SK-N-SH (cell line): ENCODE data around the gene THSD4. TPM values are rescaled to one million over a fixed set of nuclear protein-coding genes. Genes with fewer than 3 reads are reported as not detected.

Experiments
- CTCF ChIA-PET: fragments of 300-600, 350-600 bp; formaldehyde crosslinking; extraction: SDS; loops from one replicate; lab custom pipeline; 2021; lab: Yijun Ruan, JAX
- POLR2A ChIA-PET: fragments of 350-600 bp; sonication (Branson Sonifier 250); formaldehyde crosslinking; extraction: SDS; loops from one replicate; lab custom pipeline; 2020; ENCODE audit warnings: antibody characterized with exemption, inconsistent platforms; lab: Yijun Ruan, JAX
- DNase-seq: peaks from one replicate; pipeline ENCODE4 v3.0.0; 2012
- H2AFZ ChIP-seq: fragments of 200-600 bp; sonication (generic); 2 replicates; pipeline ENCODE4 v1.8.1; 2016; ENCODE audit warnings: antibody characterized with exemption, mild to moderate bottlenecking, low read depth
- H3F3A ChIP-seq: fragments of 200-600 bp; sonication (generic); replicated peaks from 2 replicates; pipeline ENCODE3; 2016; ENCODE audit warnings: antibody characterized with exemption, mild to moderate bottlenecking; ENCODE audit not compliant: insufficient read depth
- H3K27ac ChIP-seq, 2 experiments: fragments of 200-500 bp in 1 of 2; fragments of 200-600 bp in 1 of 2; sonication (Bioruptor generic) in 1 of 2; sonication (generic), shearing (Covaris generic) in 1 of 2; 2 replicates each; pipeline versions ENCODE4 v1.5.1 to v1.6.1; 2014 to 2016; ENCODE audit warnings: low read depth in 2 of 2, inconsistent platforms in 1 of 2, low read length in 1 of 2, mild to moderate bottlenecking in 1 of 2, mixed read lengths in 1 of 2
- H3K27me3 ChIP-seq: fragments of 200-600 bp; sonication (generic), shearing (Covaris generic); 2 replicates; pipeline ENCODE4 v1.6.1; 2016; ENCODE audit warnings: mixed run types; ENCODE audit not compliant: insufficient read depth
- H3K36me3 ChIP-seq, 2 experiments: fragments of 200-500 bp in 1 of 2; fragments of 200-600 bp in 1 of 2; sonication (Bioruptor generic) in 1 of 2; sonication (generic) in 1 of 2; replicated peaks in 1 of 2; 2 replicates each; pipeline versions ENCODE3 to v1.5.1; 2014 to 2016; ENCODE audit warnings: low read length in 1 of 2, mild to moderate bottlenecking in 1 of 2; ENCODE audit not compliant: insufficient read depth in 2 of 2, control insufficient read depth in 1 of 2
- H3K4me1 ChIP-seq, 2 experiments: fragments of 200-500 bp in 1 of 2; fragments of 200-600 bp in 1 of 2; sonication (Bioruptor generic) in 1 of 2; sonication (generic), shearing (Covaris generic) in 1 of 2; 2 replicates each; pipeline versions ENCODE4 v1.5.1 to v1.6.1; 2014 to 2016; ENCODE audit warnings: low read depth in 1 of 2, low read length in 1 of 2, mixed run types in 1 of 2; ENCODE audit not compliant: insufficient read depth in 2 of 2, control insufficient read depth in 1 of 2
- H3K4me2 ChIP-seq: fragments of 200-600 bp; sonication (generic), shearing (Covaris generic); 2 replicates; pipeline ENCODE4 v1.6.1; 2017; ENCODE audit warnings: mixed run types
- H3K4me3 ChIP-seq, 2 experiments: fragments of 200-500 bp in 1 of 2; fragments of 200-600 bp in 1 of 2; sonication (Bioruptor generic) in 1 of 2; sonication (generic), shearing (Covaris generic) in 1 of 2; 2 replicates each; pipeline versions ENCODE4 v1.5.1 to v1.8.1; 2014 to 2016; ENCODE audit warnings: low read depth in 2 of 2, inconsistent platforms in 1 of 2, low read length in 1 of 2, mild to moderate bottlenecking in 1 of 2, mixed read lengths in 1 of 2, moderate library complexity in 1 of 2
- H3K79me2 ChIP-seq: fragments of 200-600 bp; sonication (generic); 2 replicates; pipeline ENCODE4 v1.8.1; 2017; ENCODE audit warnings: mild to moderate bottlenecking; ENCODE audit not compliant: insufficient read depth
- H3K9ac ChIP-seq: fragments of 200-600 bp; sonication (generic); 2 replicates; pipeline ENCODE4 v1.6.1; 2017; ENCODE audit warnings: mixed run types
- H3K9me2 ChIP-seq: fragments of 200-600 bp; sonication (generic); 2 replicates; pipeline ENCODE4 v1.6.1; 2017; ENCODE audit warnings: mixed run types
- H3K9me3 ChIP-seq: fragments of 200-600 bp; sonication (generic); 2 replicates; pipeline ENCODE4 v1.6.1; 2017; ENCODE audit warnings: mixed run types, mild to moderate bottlenecking, moderate library complexity
- H4K20me1 ChIP-seq: fragments of 200-600 bp; sonication (generic); 2 replicates; pipeline ENCODE4 v1.6.1; 2017; ENCODE audit warnings: mild to moderate bottlenecking, mixed run types; ENCODE audit not compliant: insufficient read depth
- ELF1 ChIP-seq: IDR thresholded peaks from 2 replicates; pipeline ENCODE4 v1.4.0; 2012
- GABPA ChIP-seq: IDR thresholded peaks from 2 replicates; pipeline ENCODE4 v1.4.0; 2012; ENCODE audit warnings: low read depth, mild to moderate bottlenecking
- JUND ChIP-seq: IDR thresholded peaks from 2 replicates; pipeline ENCODE4 v1.4.0; 2012
- MAX ChIP-seq: IDR thresholded peaks from 2 replicates; pipeline ENCODE4 v1.4.0; 2012; ENCODE audit warnings: low read depth
- MEF2A ChIP-seq: IDR thresholded peaks from 2 replicates; pipeline ENCODE4 v1.4.0; 2012; ENCODE audit warnings: low read depth, borderline replicate concordance
- NFIC ChIP-seq: IDR thresholded peaks from 2 replicates; pipeline ENCODE4 v1.4.0; 2012; ENCODE audit warnings: borderline replicate concordance
- NRF1 ChIP-seq: IDR thresholded peaks from 2 replicates; pipeline ENCODE4 v1.6.1; 2012; ENCODE audit warnings: low read depth, mild to moderate bottlenecking, low read length
- PBX3 ChIP-seq: IDR thresholded peaks from 2 replicates; pipeline ENCODE4; 2012
- POLR2AphosphoS5 ChIP-seq: IDR thresholded peaks from 2 replicates; pipeline ENCODE4 v1.6.1; 2012; ENCODE audit warnings: low read depth, low read length
- RFX5 ChIP-seq: IDR thresholded peaks from 2 replicates; pipeline ENCODE4 v1.6.1; 2012; ENCODE audit warnings: mild to moderate bottlenecking, improper control_type of control experiment, low read length
- SIN3A ChIP-seq: IDR thresholded peaks from 2 replicates; pipeline ENCODE4 v1.6.1; 2012; ENCODE audit warnings: low read depth, mild to moderate bottlenecking, low read length, moderate library complexity, borderline replicate concordance
- TAF1 ChIP-seq: IDR thresholded peaks from 2 replicates; pipeline ENCODE4 v1.6.1; 2012; ENCODE audit warnings: low read depth, mild to moderate bottlenecking, low read length, moderate library complexity, borderline replicate concordance
- TCF12 ChIP-seq: IDR thresholded peaks from 2 replicates; pipeline ENCODE4 v1.4.0; 2012
- USF2 ChIP-seq: fragments of 150-350 bp; IDR thresholded peaks from 2 replicates; pipeline ENCODE4 v1.6.1; 2017; ENCODE audit warnings: antibody characterized with exemption, low read length, low read depth, borderline replicate concordance
- ZBTB33 ChIP-seq: IDR thresholded peaks from 2 replicates; pipeline ENCODE4 v1.4.0; 2012; ENCODE audit warnings: low read depth, borderline replicate concordance
- WGBS: methylation state at CpG from one replicate; pipeline ENCODE4 v1.1.6; 2017; ENCODE audit warnings: low lambda C conversion rate; 5-methylcytosine and 5-hydroxymethylcytosine counted together
- polyA plus RNA-seq, 3 experiments: library from polyadenylated mRNA; depleted of rRNA; stranded (reverse); fragments of >200 nt; gene quantifications; 2 replicates each; pipeline ENCODE4 v1.2.3, GENCODE V29; 2012

The THSD4 gene
- polyA plus RNA-seq, 1 of the 3 experiments (the other 2 are of a cell fraction) = 79.1 TPM

GRCh38 chr15:71562251-71562650 lies 447.0 kb downstream of the THSD4 start:
- H3K9me3 ChIP-seq = peaks cover 1% of the 10 kb centered on the region; the same call in 1 of the 2 replicates
- no peak overlapping the region for H2AFZ ChIP-seq
- H3K36me3 ChIP-seq = peaks cover 0 to 14% of the 10 kb centered on the region in 2 experiments
- peaks cover 29% of the 10 kb centered on the region for H3F3A ChIP-seq
- TF ChIP-seq POLR2AphosphoS5 (no peak), TAF1 (no peak), ELF1 (no peak), USF2 (no peak), ZBTB33 (no peak), MEF2A (no peak), RFX5 (no peak), GABPA (no peak), NFIC (no peak)
- H3K4me1 ChIP-seq = peaks cover 3 to 16% of the 10 kb centered on the region in 2 experiments; a peak in 2 of 4 replicates
- ChIA-PET POLR2A (no interaction called here), CTCF (interaction anchor here (1.4 to 1.9 kb wide), 2 partner anchors 11 to 168 kb away, joined by 4 to 5 read pairs; no protein-coding TSS in a partner anchor)
- no peak for DNase-seq
- H3K27me3 ChIP-seq = no peaks in the 10 kb centered on the region
- no peaks in the 10 kb centered on the region for H4K20me1 ChIP-seq
- H3K79me2 ChIP-seq = no peaks in the 10 kb centered on the region; the same call in 1 of the 2 replicates
- H3K9ac ChIP-seq = no peak overlapping the region
- H3K9me2 ChIP-seq = no peaks in the 10 kb centered on the region
- 56% methylated on average over 5 of the region's 5 CpGs for WGBS
- no peak overlapping the region for H3K4me3 ChIP-seq
- H3K4me2 ChIP-seq = 0 out of 2 replicates have a peak overlapping the region, but pooled peaks have one; percentile 11
- peak overlapping the region in 1 of 2 experiments; percentile 59; a peak in 2 of 4 replicates for H3K27ac ChIP-seq

- Histone ChIP-seq H3K4me2 (no peak overlapping the region), H3K9me2 (no peaks in the 10 kb centered on the region), H3K4me3 (no peak overlapping the region), H3K9ac (no peak overlapping the region), H3K27me3 (no peaks in the 10 kb centered on the region), H3K36me3 (peaks cover 0 to 4% of the 10 kb centered on the region in 2 experiments), H3K4me1 (peaks cover 3 to 16% of the 10 kb centered on the region in 2 experiments; a peak in 2 of 4 replicates), H3K9me3 (no peaks in the 10 kb centered on the region), H3K79me2 (no peaks in the 10 kb centered on the region), H3K27ac (no peak overlapping the region), H3F3A (peaks cover 19% of the 10 kb centered on the region), H2AFZ (no peak overlapping the region), H4K20me1 (no peaks in the 10 kb centered on the region)
- POLR2A ChIA-PET = no interaction called here
- DNase-seq = no peak
- CTCF ChIA-PET = no interaction called here
- TF ChIP-seq ELF1 = no peak
- TF ChIP-seq TCF12 = no peak
- TF ChIP-seq MAX = no peak
- no peak for TF ChIP-seq SIN3A
- TF ChIP-seq NRF1 = no peak
- TF ChIP-seq JUND = no peak
- TF ChIP-seq MEF2A = no peak
- TF ChIP-seq PBX3 = no peak
- TF ChIP-seq, all 33 proteins: peak for 0
- WGBS = 0% methylated on average over 1 of the region's 1 CpG
Observed at GRCh38 chr15:71564217-71564616, 448.9 kb downstream of the THSD4 start.
